ENCODE measurements around the gene KANSL3. TPM values are rescaled to one million over a fixed set of nuclear protein-coding genes. Genes with fewer than 3 reads are reported as not detected.

The KANSL3 gene
- total RNA-seq = 10 to 100 TPM; 59.8 to 66.9 TPM

- Mint-ChIP-seq H3K27ac (peak within 1 kb of the TSS; percentile 96), H3K9me3 (no peaks in the 10 kb centered on the region), H3K36me3 (ENCODE audit: insufficient read depth in 2 of 2) (peaks cover 3 to 27% of the 10 kb centered on the region in 2 donors), H3K27me3 (ENCODE audit: low read depth) (no peaks in the 10 kb centered on the region), H3K4me3 (peak within 1 kb of the TSS; percentile 95 to 98), H3K4me1 (ENCODE audit: low read depth) (peaks cover 47% of the 10 kb centered on the region)
- DNase-seq (peak; percentile 90 to 95), ATAC-seq (replicated peaks in 1 of 2) (peak; percentile 80 to 82)
Measured at GRCh38 chr2:96638144-96639121, at the start of gene KANSL3. Gene KANSL3 (minus strand): TSS chr2:96638312. CDS start chr2:96637135, 1,177 bp downstream.

GRCh38 chr2:96687266-96687665, 49.2 kb upstream of the KANSL3 start:
- Mint-ChIP-seq H3K27me3 (ENCODE audit: low read depth) (peaks cover 6% of the 10 kb centered on the region), H3K9me3 (no peaks in the 10 kb centered on the region), H3K4me3 (no peak overlapping the region), H3K36me3 (ENCODE audit: insufficient read depth in 2 of 2) (no peaks in the 10 kb centered on the region), H3K27ac (no peak overlapping the region), H3K4me1 (ENCODE audit: low read depth) (no peaks in the 10 kb centered on the region)
- DNase-seq = no peak
- no peak for ATAC-seq (replicated peaks in 1 of 2)

GRCh38 chr2:96685577-96686459, 47.7 kb upstream of the KANSL3 start:
- no peak overlapping the region for H3K27ac Mint-ChIP-seq
- DNase-seq (no peak), ATAC-seq (replicated peaks in 1 of 2) (no peak)
- H3K36me3 Mint-ChIP-seq (ENCODE audit: insufficient read depth in 2 of 2) = no peaks in the 10 kb centered on the region
- H3K4me3 Mint-ChIP-seq = no peak overlapping the region
- peaks cover 6% of the 10 kb centered on the region for H3K27me3 Mint-ChIP-seq (ENCODE audit: low read depth)
- H3K9me3 Mint-ChIP-seq = no peaks in the 10 kb centered on the region
- H3K4me1 Mint-ChIP-seq (ENCODE audit: low read depth) = no peaks in the 10 kb centered on the region

GRCh38 chr2:96684883-96685576, 46.9 kb upstream of the KANSL3 start:
- Mint-ChIP-seq H3K4me1 (ENCODE audit: low read depth) (no peaks in the 10 kb centered on the region), H3K4me3 (no peak overlapping the region), H3K27ac (no peak overlapping the region), H3K36me3 (ENCODE audit: insufficient read depth in 2 of 2) (no peaks in the 10 kb centered on the region), H3K27me3 (ENCODE audit: low read depth) (peaks cover 12% of the 10 kb centered on the region), H3K9me3 (no peaks in the 10 kb centered on the region)
- ATAC-seq (replicated peaks in 1 of 2) (no peak), DNase-seq (no peak)

- DNase-seq = no peak
- H3K27ac Mint-ChIP-seq = no peak overlapping the region
Measured at GRCh38 chr2:96683972-96684820, 46.1 kb upstream of the KANSL3 start.

GRCh38 chr2:96683307-96683706, 45.2 kb upstream of the KANSL3 start:
- H3K4me3 Mint-ChIP-seq = no peak overlapping the region
- ATAC-seq (replicated peaks in 1 of 2) = no peak

More at GRCh38 chr2:96683972-96684820, 46.1 kb upstream of the KANSL3 start:
- Mint-ChIP-seq H3K27me3 (ENCODE audit: low read depth) (peaks cover 19% of the 10 kb centered on the region), H3K4me3 (no peak overlapping the region), H3K36me3 (ENCODE audit: insufficient read depth in 2 of 2) (no peaks in the 10 kb centered on the region), H3K4me1 (ENCODE audit: low read depth) (no peaks in the 10 kb centered on the region), H3K9me3 (no peaks in the 10 kb centered on the region)
- no peak for ATAC-seq (replicated peaks in 1 of 2)

GRCh38 chr2:96681540-96681939, 43.4 kb upstream of the KANSL3 start:
- DNase-seq (no peak), ATAC-seq (replicated peaks in 1 of 2) (no peak)
- Mint-ChIP-seq H3K4me3 (no peak overlapping the region), H3K9me3 (no peaks in the 10 kb centered on the region), H3K36me3 (ENCODE audit: insufficient read depth in 2 of 2) (no peaks in the 10 kb centered on the region), H3K4me1 (ENCODE audit: low read depth) (no peaks in the 10 kb centered on the region), H3K27me3 (ENCODE audit: low read depth) (peaks cover 19% of the 10 kb centered on the region), H3K27ac (no peak overlapping the region)

More at GRCh38 chr2:96683307-96683706, 45.2 kb upstream of the KANSL3 start:
- Mint-ChIP-seq H3K36me3 (ENCODE audit: insufficient read depth in 2 of 2) (no peaks in the 10 kb centered on the region), H3K27ac (no peak overlapping the region), H3K9me3 (no peaks in the 10 kb centered on the region), H3K4me1 (ENCODE audit: low read depth) (no peaks in the 10 kb centered on the region), H3K27me3 (ENCODE audit: low read depth) (peaks cover 19% of the 10 kb centered on the region)
- no peak for DNase-seq

GRCh38 chr2:96680561-96681141, 42.5 kb upstream of the KANSL3 start:
- DNase-seq (no peak), ATAC-seq (replicated peaks in 1 of 2) (no peak)
- Mint-ChIP-seq H3K27ac (no peak overlapping the region), H3K36me3 (ENCODE audit: insufficient read depth in 2 of 2) (no peaks in the 10 kb centered on the region), H3K27me3 (ENCODE audit: low read depth) (peaks cover 19% of the 10 kb centered on the region), H3K9me3 (no peaks in the 10 kb centered on the region), H3K4me1 (ENCODE audit: low read depth) (no peaks in the 10 kb centered on the region), H3K4me3 (no peak overlapping the region)

- Mint-ChIP-seq H3K4me3 (no peak overlapping the region), H3K4me1 (ENCODE audit: low read depth) (no peaks in the 10 kb centered on the region), H3K27me3 (ENCODE audit: low read depth) (peaks cover 19% of the 10 kb centered on the region), H3K27ac (no peak overlapping the region), H3K9me3 (no peaks in the 10 kb centered on the region), H3K36me3 (ENCODE audit: insufficient read depth in 2 of 2) (no peaks in the 10 kb centered on the region)
- ATAC-seq (replicated peaks in 1 of 2) (no peak), DNase-seq (no peak)
Measured at GRCh38 chr2:96679848-96680247, 41.7 kb upstream of the KANSL3 start.

- H3K4me3 Mint-ChIP-seq = no peak overlapping the region
- no peaks in the 10 kb centered on the region for H3K4me1 Mint-ChIP-seq (ENCODE audit: low read depth)
- H3K9me3 Mint-ChIP-seq = no peaks in the 10 kb centered on the region
- no peak overlapping the region for H3K27ac Mint-ChIP-seq
- DNase-seq (no peak), ATAC-seq (replicated peaks in 1 of 2) (no peak)
- no peaks in the 10 kb centered on the region for H3K36me3 Mint-ChIP-seq (ENCODE audit: insufficient read depth in 2 of 2)
- no peaks in the 10 kb centered on the region for H3K27me3 Mint-ChIP-seq (ENCODE audit: low read depth)
Measured at GRCh38 chr2:96669539-96670215, 31.6 kb upstream of the KANSL3 start.

- no peaks in the 10 kb centered on the region for H3K4me1 Mint-ChIP-seq (ENCODE audit: low read depth)
- H3K4me3 Mint-ChIP-seq = no peak overlapping the region
Measured at GRCh38 chr2:96668771-96669170, 30.7 kb upstream of the KANSL3 start.

More at GRCh38 chr2:96668771-96669170, 30.7 kb upstream of the KANSL3 start:
- no peak for ATAC-seq (replicated peaks in 1 of 2)
- H3K27ac Mint-ChIP-seq = no peak overlapping the region
- DNase-seq = no peak
- no peaks in the 10 kb centered on the region for H3K9me3 Mint-ChIP-seq
- no peaks in the 10 kb centered on the region for H3K36me3 Mint-ChIP-seq (ENCODE audit: insufficient read depth in 2 of 2)
- H3K27me3 Mint-ChIP-seq (ENCODE audit: low read depth) = no peaks in the 10 kb centered on the region

All from activated T-cell treated with anti-CD3 and anti-CD28 coated beads, Interleukin-2, amount 50 U/mL, for 72 hours (primary cell).